ENCODE measurements around the gene DHX35. TPM values are rescaled to one million over a fixed set of nuclear protein-coding genes. Genes with fewer than 3 reads are reported as not detected.

Gene DHX35
- total and polyA plus RNA-seq, 2 of the 13 experiments (the other 11 are each of a cell fraction or from before 2014, with no cell fraction given) = 25.8 to 28.7 TPM

GRCh38 chr20:38917657-38918056 is 44.5 kb upstream of the DHX35 start (continued):
- peak; percentile 13; the same call in 1 of the 2 replicates for TF ChIP-seq HNF4A (CRISPR knock-in tag; IDR thresholded peaks at IDR 0.05)
- TF ChIP-seq ZNF512 (CRISPR knock-in tag; IDR thresholded peaks at IDR 0.05) = no peak
- 0 out of 2 replicates have a peak, but pooled peaks have one; percentile 41 for TF ChIP-seq ATF5 (CRISPR knock-in tag; IDR thresholded peaks at IDR 0.05; ENCODE audit: low read depth)
- no peak for TF ChIP-seq TGIF2 (CRISPR knock-in tag; IDR thresholded peaks at IDR 0.05)
- TF ChIP-seq ZNF124 (CRISPR knock-in tag; IDR thresholded peaks at IDR 0.05) = no peak
- no peak for TF ChIP-seq PHF21A (CRISPR knock-in tag; IDR thresholded peaks at IDR 0.05)
- no peak for TF ChIP-seq ZNF576 (CRISPR knock-in tag; IDR thresholded peaks at IDR 0.05)
- TF ChIP-seq NR0B2 (CRISPR knock-in tag; IDR thresholded peaks at IDR 0.05) = no peak
- TF ChIP-seq ZNF746 (CRISPR knock-in tag; IDR thresholded peaks at IDR 0.05) = 0 out of 2 replicates have a peak, but pooled peaks have one; percentile 26

- H3K9ac ChIP-seq (ENCODE audit: insufficient read depth, low read depth, low read length) = no peak overlapping the region
- BruUV-seq (replicated peaks) = no TSS peak
- H3K4me3 ChIP-seq (replicated peaks in 1 of 3; ENCODE audit: insufficient read depth in 1 of 3, low read depth in 2 of 3, low read length in 3 of 3) = no peak overlapping the region
- FAIRE-seq (no peak), ATAC-seq (no peak), DNase-seq (ENCODE audit: low spot score) (no peak)
- H3K4me2 ChIP-seq (ENCODE audit: low read depth, low read length) = no peak overlapping the region; the same call in 1 of the 2 replicates
- no peak overlapping the region for H3K27ac ChIP-seq (ENCODE audit: extremely low read length, insufficient read depth, low read length)
- no peaks in the 10 kb centered on the region for H3K9me3 ChIP-seq (ENCODE audit: low read length)
- no peak overlapping the region for H2AFZ ChIP-seq (ENCODE audit: low read length)
- in situ Hi-C loops (cut with HindIII; ENCODE audit: extremely low pct_ligation_motif_present, low pct_unique_long_range_greater_than_20kb) (no loop called here), intact Hi-C loops (cut with micrococcal nuclease; ENCODE audit: unreplicated experiment) (no loop called here)
- ChIA-PET POLR2A (interaction anchor here (2.4 to 2.5 kb wide), 2 partner anchors 8 to 44 kb away, joined by 8 to 10 read pairs; partner anchors contain the start of genes DHX35 and FAM83D), CTCF (ENCODE audit: low intra/inter-chr PET ratio, low total read pairs) (no interaction called here)
- H4K20me1 ChIP-seq (ENCODE audit: insufficient read depth, low read length) = no peaks in the 10 kb centered on the region
- WGBS (ENCODE audit: low lambda C conversion rate) = 81% methylated on average over 19 of the region's 19 CpGs
- peaks cover 54% of the 10 kb centered on the region for H3K4me1 ChIP-seq (ENCODE audit: insufficient read depth, low read length)
- H3K36me3 ChIP-seq (replicated peaks in 1 of 2; ENCODE audit: control insufficient read depth in 1 of 2, insufficient read depth in 2 of 2, low read length in 2 of 2) = no peaks in the 10 kb centered on the region
- H3K27me3 ChIP-seq (ENCODE audit: control insufficient read depth in 1 of 2, insufficient read depth in 2 of 2, low read length in 2 of 2) = peaks cover 7 to 23% of the 10 kb centered on the region in 2 experiments; a peak in 4 of 5 replicates
- no peaks in the 10 kb centered on the region for H3K79me2 ChIP-seq (ENCODE audit: insufficient read depth, low read length)
- TF ChIP-seq ZNF768 (CRISPR knock-in tag; IDR thresholded peaks at IDR 0.05) (peak; percentile 39; the same call in 1 of the 2 replicates), TCF7L2 (IDR thresholded peaks at IDR 0.05; ENCODE audit: low read depth, low read length) (no peak), KLF12 (CRISPR knock-in tag; IDR thresholded peaks at IDR 0.05; ENCODE audit: borderline replicate concordance) (no peak), AGO1 (IDR thresholded peaks at IDR 0.05; ENCODE audit: low read depth, low read length, poor library complexity, severe bottlenecking) (peak; percentile 42), FOXA3 (CRISPR knock-in tag; IDR thresholded peaks at IDR 0.05) (no peak), ZNF883 (CRISPR knock-in tag; IDR thresholded peaks at IDR 0.05; ENCODE audit: not compliant biosample characterization) (peak; percentile 35), ZBTB20 (CRISPR knock-in tag; IDR thresholded peaks at IDR 0.05; ENCODE audit: borderline replicate concordance, low read depth) (no peak), ZNF687 (CRISPR knock-in tag; IDR thresholded peaks at IDR 0.05) (peak; percentile 37; the same call in 1 of the 2 replicates)
Measured at GRCh38 chr20:38918172-38918571, 44.0 kb upstream of the DHX35 start.

Data from HepG2 (cell line).